ENCODE data around the gene GGCT. TPM values are rescaled to one million over a fixed set of nuclear protein-coding genes. Genes with fewer than 3 reads are reported as not detected.
"Not testable (repeated sequence)": the region's sequence is repeated elsewhere in the genome, so short reads cannot be mapped to it uniquely, and the experiment has no call there.

GGCT gene
- total RNA-seq, 1 donor from 2014 or later, result 56.6 TPM

- ATAC-seq, result no peak
Observed at GRCh38 chr7:30514776-30515175, 10.1 kb upstream of the GGCT start.

- no peak for ATAC-seq
Observed at GRCh38 chr7:30514177-30514576, 9.5 kb upstream of the GGCT start.

GRCh38 chr7:30513762-30514161 is 9.1 kb upstream of the GGCT start:
- no peak for ATAC-seq

GRCh38 chr7:30511973-30512662 is 7.5 kb upstream of the GGCT start:
- ATAC-seq, result no peak

- ATAC-seq, result no peak
Observed at GRCh38 chr7:30511494-30511893, 6.9 kb upstream of the GGCT start.

GRCh38 chr7:30510124-30511075 is 5.8 kb upstream of the GGCT start:
- ATAC-seq, result peak; percentile 83

GRCh38 chr7:30509171-30509857 is 4.7 kb upstream of the GGCT start:
- ATAC-seq, result not testable (repeated sequence)

GRCh38 chr7:30507346-30507900 is 2.8 kb upstream of the GGCT start:
- not testable (repeated sequence) for ATAC-seq

- no peak for ATAC-seq
Observed at GRCh38 chr7:30505174-30505697, 607 bp upstream of the GGCT start.

- ATAC-seq, result no peak
Observed at GRCh38 chr7:30503274-30504212, 1.1 kb downstream of the GGCT start.

- ATAC-seq, result no peak
Observed at GRCh38 chr7:30502470-30503251, 2.0 kb downstream of the GGCT start.

- ATAC-seq, result no peak
Observed at GRCh38 chr7:30501264-30501663, 3.4 kb downstream of the GGCT start.

GRCh38 chr7:30493228-30493627 is 11.4 kb downstream of the GGCT start:
- no peak for ATAC-seq

- no peak for ATAC-seq
Observed at GRCh38 chr7:30491417-30491816, 13.2 kb downstream of the GGCT start.

- no peak for ATAC-seq
Observed at GRCh38 chr7:30487371-30487770, 17.3 kb downstream of the GGCT start.

GRCh38 chr7:30485667-30486066 is 19.0 kb downstream of the GGCT start:
- ATAC-seq, result no peak

- ATAC-seq, result not testable (repeated sequence)
Observed at GRCh38 chr7:30481416-30481815, 23.2 kb downstream of the GGCT start.

- peak; percentile 39 for ATAC-seq
Observed at GRCh38 chr7:30479202-30480120, 25.2 kb downstream of the GGCT start.

Data from esophagus mucosa (tissue), 1 donor.